ENCODE data around the gene DHRS3.
A peak's percentile ranks its signal among the peaks of the same experiment; 100 is the strongest.
"Not testable (repeated sequence)": the region's sequence is repeated elsewhere in the genome, so short reads cannot be mapped to it uniquely, and the experiment has no call there.

Gene DHRS3

GRCh38 chr1:12573015-12573825 is 44.8 kb downstream of the DHRS3 start:
- no peak for DNase-seq

GRCh38 chr1:12572522-12572921 is 45.5 kb downstream of the DHRS3 start:
- DNase-seq: no peak

- no peak for DNase-seq
Measured at GRCh38 chr1:12570291-12570690, 47.7 kb downstream of the DHRS3 start.

GRCh38 chr1:12568009-12568767 is 49.8 kb downstream of the DHRS3 start:
- DNase-seq: no peak

GRCh38 chr1:12567288-12567819 is 50.7 kb downstream of the DHRS3 start:
- no peak for DNase-seq

- DNase-seq: no peak
Measured at GRCh38 chr1:12566484-12567287, 51.3 kb downstream of the DHRS3 start.

GRCh38 chr1:12565966-12566352 is 52.1 kb downstream of the DHRS3 start:
- no peak for DNase-seq

- DNase-seq: no peak
Measured at GRCh38 chr1:12565094-12565965, 52.7 kb downstream of the DHRS3 start.

GRCh38 chr1:12564251-12564650 is 53.8 kb downstream of the DHRS3 start:
- DNase-seq: not testable (repeated sequence)

- DNase-seq: no peak
Measured at GRCh38 chr1:12562955-12563576, 54.9 kb downstream of the DHRS3 start.

GRCh38 chr1:12561121-12561520 is 56.9 kb downstream of the DHRS3 start:
- DNase-seq: no peak

- DNase-seq: no peak
Measured at GRCh38 chr1:12556957-12557935, 60.8 kb downstream of the DHRS3 start.

GRCh38 chr1:12556368-12556930 is 61.6 kb downstream of the DHRS3 start:
- peak; percentile 88 for DNase-seq

GRCh38 chr1:12555411-12556367 is 62.3 kb downstream of the DHRS3 start:
- DNase-seq: no peak

- DNase-seq: no peak
Measured at GRCh38 chr1:12554521-12555305, 63.3 kb downstream of the DHRS3 start.

- no peak for DNase-seq
Measured at GRCh38 chr1:12553963-12554362, 64.0 kb downstream of the DHRS3 start.

GRCh38 chr1:12552951-12553921 is 64.8 kb downstream of the DHRS3 start:
- DNase-seq: no peak
